ENCODE data around the gene CYP2J2. TPM values are rescaled to one million over a fixed set of nuclear protein-coding genes. Genes with fewer than 3 reads are reported as not detected.

CYP2J2 gene
- total RNA-seq, 3 donors from 2014 or later (not counting 1 experiment from before 2014, with no cell fraction given), result 0.20 to 0.21 TPM; not detected in 1

DNA sequence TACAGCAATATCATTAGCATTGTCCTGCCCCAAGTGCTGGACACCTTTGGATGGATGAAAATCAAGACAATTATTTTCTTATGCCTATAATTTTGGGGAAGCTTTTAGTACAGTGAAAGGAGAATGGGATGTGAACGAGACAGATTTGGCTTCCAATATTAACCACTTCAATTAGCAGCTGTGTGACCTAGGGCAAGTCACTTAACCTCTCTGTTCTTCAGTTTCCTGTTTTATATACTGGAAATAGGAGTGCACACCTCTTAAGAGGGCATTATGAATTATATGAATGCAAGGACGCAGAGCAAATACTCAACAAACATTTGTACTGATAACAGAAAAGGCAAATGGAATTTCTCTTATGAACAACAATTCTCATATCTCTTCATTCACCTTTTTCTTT lies 18.5 kb downstream of the CYP2J2 start:
- H3K27ac ChIP-seq (ENCODE audit: low read length), result no peak overlapping the region
- H3K4me1 ChIP-seq (ENCODE audit: control insufficient read depth, insufficient read depth, low read length), result no peaks in the 10 kb centered on the region
- Mint-ChIP-seq H3K4me1 (peaks cover 0 to 4% of the 10 kb centered on the region in 2 donors), H3K36me3 (no peaks in the 10 kb centered on the region), H3K27ac (no peak overlapping the region), H3K4me3 (no peak overlapping the region), H3K9me3 (no peaks in the 10 kb centered on the region), H3K27me3 (ENCODE audit: low read depth in 2 of 2) (no peaks in the 10 kb centered on the region)
- ATAC-seq (no peak), DNase-seq (no peak)
- TF ChIP-seq, protein P1, sequence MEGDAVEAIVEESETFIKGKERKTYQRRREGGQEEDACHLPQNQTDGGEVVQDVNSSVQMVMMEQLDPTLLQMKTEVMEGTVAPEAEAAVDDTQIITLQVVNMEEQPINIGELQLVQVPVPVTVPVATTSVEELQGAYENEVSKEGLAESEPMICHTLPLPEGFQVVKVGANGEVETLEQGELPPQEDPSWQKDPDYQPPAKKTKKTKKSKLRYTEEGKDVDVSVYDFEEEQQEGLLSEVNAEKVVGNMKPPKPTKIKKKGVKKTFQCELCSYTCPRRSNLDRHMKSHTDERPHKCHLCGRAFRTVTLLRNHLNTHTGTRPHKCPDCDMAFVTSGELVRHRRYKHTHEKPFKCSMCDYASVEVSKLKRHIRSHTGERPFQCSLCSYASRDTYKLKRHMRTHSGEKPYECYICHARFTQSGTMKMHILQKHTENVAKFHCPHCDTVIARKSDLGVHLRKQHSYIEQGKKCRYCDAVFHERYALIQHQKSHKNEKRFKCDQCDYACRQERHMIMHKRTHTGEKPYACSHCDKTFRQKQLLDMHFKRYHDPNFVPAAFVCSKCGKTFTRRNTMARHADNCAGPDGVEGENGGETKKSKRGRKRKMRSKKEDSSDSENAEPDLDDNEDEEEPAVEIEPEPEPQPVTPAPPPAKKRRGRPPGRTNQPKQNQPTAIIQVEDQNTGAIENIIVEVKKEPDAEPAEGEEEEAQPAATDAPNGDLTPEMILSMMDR (IDR thresholded peaks at IDR 0.05), result no peak
- intact Hi-C loops (cut with micrococcal nuclease), result no loop called here
- no peak overlapping the region for H3K4me3 ChIP-seq (ENCODE audit: low read length)
- no peaks in the 10 kb centered on the region for H3K27me3 ChIP-seq (ENCODE audit: control insufficient read depth, insufficient read depth, low read length)
- no peaks in the 10 kb centered on the region for H3K36me3 ChIP-seq (ENCODE audit: control insufficient read depth, insufficient read depth, low read length)
- no peaks in the 10 kb centered on the region for H3K9me3 ChIP-seq (ENCODE audit: control insufficient read depth, insufficient read depth, low read length)
- WGBS (ENCODE audit: insufficient coverage), result 100% methylated on average over 1 of the region's 2 CpGs

DNA sequence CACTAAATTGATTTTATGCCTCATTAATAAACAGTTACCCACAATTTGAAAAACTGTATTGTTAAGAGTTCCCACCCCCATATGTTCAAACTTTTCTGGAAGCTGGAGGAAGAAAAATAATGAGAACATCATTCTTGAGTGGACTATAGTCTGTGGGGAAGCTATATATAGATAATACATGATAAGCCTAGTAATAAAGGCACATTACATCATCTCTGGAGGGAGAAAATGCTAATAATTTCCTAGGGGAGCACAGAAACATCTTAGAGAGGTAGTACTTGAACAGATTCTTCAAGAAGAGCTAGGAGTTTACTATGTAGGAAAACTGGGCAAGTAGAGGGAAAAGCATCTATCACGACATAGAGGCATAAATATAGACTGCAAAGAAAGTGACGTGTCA lies 19.6 kb downstream of the CYP2J2 start:
- 92% methylated on average over 2 of the region's 2 CpGs for WGBS (ENCODE audit: insufficient coverage)
- TF ChIP-seq, protein P1 (IDR thresholded peaks at IDR 0.05), result no peak
- no peak for DNase-seq
- no peaks in the 10 kb centered on the region for H3K36me3 ChIP-seq (ENCODE audit: control insufficient read depth, insufficient read depth, low read length)
- no peaks in the 10 kb centered on the region for H3K27me3 ChIP-seq (ENCODE audit: control insufficient read depth, insufficient read depth, low read length)
- intact Hi-C loops (cut with micrococcal nuclease), result no loop called here
- Mint-ChIP-seq H3K4me1 (peaks cover 0 to 5% of the 10 kb centered on the region in 2 donors), H3K4me3 (no peak overlapping the region), H3K9me3 (no peaks in the 10 kb centered on the region), H3K27me3 (ENCODE audit: low read depth in 2 of 2) (no peaks in the 10 kb centered on the region), H3K27ac (no peak overlapping the region), H3K36me3 (no peaks in the 10 kb centered on the region)
- H3K9me3 ChIP-seq (ENCODE audit: control insufficient read depth, insufficient read depth, low read length), result no peaks in the 10 kb centered on the region
- H3K4me3 ChIP-seq (ENCODE audit: low read length), result no peak overlapping the region
- no peaks in the 10 kb centered on the region for H3K4me1 ChIP-seq (ENCODE audit: control insufficient read depth, insufficient read depth, low read length)
- no peak for ATAC-seq
- no peak overlapping the region for H3K27ac ChIP-seq (ENCODE audit: low read length)

DNA sequence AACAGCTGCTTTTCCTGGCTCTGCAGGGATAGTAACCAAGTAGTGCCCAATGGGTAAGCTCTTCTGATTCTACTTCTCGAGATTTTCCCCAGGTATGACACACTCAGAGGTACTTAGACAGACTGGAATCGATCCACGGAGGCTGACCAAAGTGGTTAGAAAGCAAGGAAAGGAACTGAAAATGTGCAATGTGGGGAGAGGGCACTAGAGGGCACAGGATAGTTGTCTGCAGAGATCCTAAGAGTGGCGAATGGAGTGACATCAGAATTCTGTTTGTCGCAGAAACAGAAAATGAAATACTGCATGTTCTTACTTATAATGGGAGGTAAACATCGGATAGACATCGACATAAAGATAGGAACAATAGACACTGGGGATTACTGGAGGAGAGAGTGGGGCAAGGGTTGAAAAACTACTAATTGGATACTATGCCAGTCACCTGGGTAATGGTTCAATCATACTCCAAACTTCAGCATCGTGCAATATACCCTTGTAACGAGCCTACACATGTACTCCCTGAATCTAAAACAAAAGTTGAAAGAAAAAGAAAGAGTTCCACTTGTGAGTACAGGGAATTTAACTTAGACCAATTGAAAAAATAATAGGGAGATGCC lies 23.3 kb downstream of the CYP2J2 start:
- no peaks in the 10 kb centered on the region for H3K9me3 Mint-ChIP-seq
- ATAC-seq (peak in 1 of 3 donors; percentile 43), DNase-seq (peak in 1 of 2 donors; percentile 39)
- Histone ChIP-seq H3K27me3 (ENCODE audit: control insufficient read depth, insufficient read depth, low read length) (no peaks in the 10 kb centered on the region), H3K4me1 (ENCODE audit: control insufficient read depth, insufficient read depth, low read length) (no peaks in the 10 kb centered on the region), H3K36me3 (ENCODE audit: control insufficient read depth, insufficient read depth, low read length) (no peaks in the 10 kb centered on the region), H3K9me3 (ENCODE audit: control insufficient read depth, insufficient read depth, low read length) (no peaks in the 10 kb centered on the region), H3K4me3 (ENCODE audit: low read length) (no peak overlapping the region), H3K27ac (ENCODE audit: low read length) (no peak overlapping the region)
- no peaks in the 10 kb centered on the region for H3K27me3 Mint-ChIP-seq (ENCODE audit: low read depth in 2 of 2)
- H3K4me3 Mint-ChIP-seq, result no peak overlapping the region
- H3K4me1 Mint-ChIP-seq, result peaks cover 0 to 5% of the 10 kb centered on the region in 2 donors
- 62% methylated on average over 9 of the region's 9 CpGs for WGBS (ENCODE audit: insufficient coverage)
- no peaks in the 10 kb centered on the region for H3K36me3 Mint-ChIP-seq
- no peak overlapping the region for H3K27ac Mint-ChIP-seq
- intact Hi-C loops (cut with micrococcal nuclease), result no loop called here
- TF ChIP-seq, protein P1 (IDR thresholded peaks at IDR 0.05), result no peak
